AG09309 (cell line): ENCODE data around the gene AKAP17A.

Experiments used
- DNase-seq: peaks from one replicate; pipeline ENCODE4 v3.0.0-alpha.2; 2010; ENCODE audit warnings: low read depth
- H3K4me3 ChIP-seq: 2 replicates; pipeline ENCODE4 v1.5.1; 2011; ENCODE audit warnings: mild to moderate bottlenecking, low read depth, low read length, moderate library complexity; ENCODE audit not compliant: control insufficient read depth
- CTCF ChIP-seq: IDR thresholded peaks from 2 replicates; pipeline ENCODE4 v1.5.1; 2011; ENCODE audit warnings: mild to moderate bottlenecking, low read depth, low read length, inconsistent platforms; ENCODE audit not compliant: insufficient read depth, control insufficient read depth; ENCODE audit errors: missing control alignments

AKAP17A gene

GRCh38 chrX:1600406-1601050 is 9.1 kb downstream of the AKAP17A start:
- DNase-seq, result no peak
- no peak overlapping the region for H3K4me3 ChIP-seq
- no peak for TF ChIP-seq CTCF

GRCh38 chrX:1601051-1601767 is 9.8 kb downstream of the AKAP17A start:
- H3K4me3 ChIP-seq, result no peak overlapping the region
- no peak for TF ChIP-seq CTCF
- no peak for DNase-seq

- TF ChIP-seq CTCF, result no peak
- no peak overlapping the region for H3K4me3 ChIP-seq
- DNase-seq, result no peak
These were observed 10.3 kb downstream of the AKAP17A start for GRCh38 chrX:1601768-1602085.

- no peak overlapping the region for H3K4me3 ChIP-seq
- DNase-seq, result no peak
- TF ChIP-seq CTCF, result no peak
These were observed 10.9 kb downstream of the AKAP17A start for GRCh38 chrX:1602299-1602698.

GRCh38 chrX:1606496-1606895 is 15.1 kb downstream of the AKAP17A start:
- no peak for DNase-seq
- no peak overlapping the region for H3K4me3 ChIP-seq
- no peak for TF ChIP-seq CTCF

GRCh38 chrX:1609311-1609710 is 17.9 kb downstream of the AKAP17A start:
- no peak for TF ChIP-seq CTCF
- H3K4me3 ChIP-seq, result no peak overlapping the region
- no peak for DNase-seq

- no peak for DNase-seq
- no peak for TF ChIP-seq CTCF
- no peak overlapping the region for H3K4me3 ChIP-seq
These were observed 18.4 kb downstream of the AKAP17A start for GRCh38 chrX:1609762-1610161.
